Coronary artery (tissue), 2 donors: ENCODE measurements around the gene SLTM.
"Not testable (repeated sequence)": the region's sequence is repeated elsewhere in the genome, so short reads cannot be mapped to it uniquely, and the experiment has no call there.

Experiments used
- DNase-seq: peaks from one replicate; pipeline ENCODE4 v3.0.0-alpha.2; 2017; ENCODE audit warnings: low spot score
- H3K27ac ChIP-seq, 2 donors: fragments of 200-600 bp; sonication (generic); one replicate each; pipeline ENCODE4 v1.5.1; 2016 to 2019
- H3K4me3 ChIP-seq: fragments of 200-600 bp; sonication (generic); 2 replicates; pipeline ENCODE4 v1.5.1; 2016; ENCODE audit warnings: mild to moderate bottlenecking, moderate library complexity
- TF ChIP-seq, protein P1 (sequence below): fragments of 200-600 bp; sonication (generic); IDR thresholded peaks from one replicate; pipeline ENCODE4 v1.5.1; 2019; ENCODE audit warnings: antibody characterized with exemption

SLTM gene

DNA sequence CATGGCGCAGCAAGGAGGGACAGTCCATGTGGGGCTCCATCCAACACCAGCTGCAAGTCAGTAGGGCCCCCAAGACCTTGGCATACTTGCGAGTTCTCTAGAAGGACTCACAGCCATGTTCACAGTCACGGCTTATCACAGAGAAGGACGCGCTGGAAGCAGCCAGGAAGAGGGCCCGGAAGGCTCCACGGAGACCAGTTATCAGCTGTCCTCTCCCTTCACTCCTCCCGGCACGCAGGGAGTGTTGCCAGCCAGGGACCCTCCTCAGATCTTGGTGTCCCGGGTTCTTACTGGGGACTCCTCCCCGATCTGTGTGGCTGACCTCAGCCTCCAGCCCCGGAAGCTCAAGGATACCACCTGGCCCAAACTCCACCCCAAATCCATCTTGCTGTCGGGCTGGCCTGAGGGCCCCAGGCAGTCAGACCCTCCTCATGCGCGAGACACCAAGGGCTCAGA is 68.0 kb downstream of the SLTM start:
- TF ChIP-seq, protein P1, sequence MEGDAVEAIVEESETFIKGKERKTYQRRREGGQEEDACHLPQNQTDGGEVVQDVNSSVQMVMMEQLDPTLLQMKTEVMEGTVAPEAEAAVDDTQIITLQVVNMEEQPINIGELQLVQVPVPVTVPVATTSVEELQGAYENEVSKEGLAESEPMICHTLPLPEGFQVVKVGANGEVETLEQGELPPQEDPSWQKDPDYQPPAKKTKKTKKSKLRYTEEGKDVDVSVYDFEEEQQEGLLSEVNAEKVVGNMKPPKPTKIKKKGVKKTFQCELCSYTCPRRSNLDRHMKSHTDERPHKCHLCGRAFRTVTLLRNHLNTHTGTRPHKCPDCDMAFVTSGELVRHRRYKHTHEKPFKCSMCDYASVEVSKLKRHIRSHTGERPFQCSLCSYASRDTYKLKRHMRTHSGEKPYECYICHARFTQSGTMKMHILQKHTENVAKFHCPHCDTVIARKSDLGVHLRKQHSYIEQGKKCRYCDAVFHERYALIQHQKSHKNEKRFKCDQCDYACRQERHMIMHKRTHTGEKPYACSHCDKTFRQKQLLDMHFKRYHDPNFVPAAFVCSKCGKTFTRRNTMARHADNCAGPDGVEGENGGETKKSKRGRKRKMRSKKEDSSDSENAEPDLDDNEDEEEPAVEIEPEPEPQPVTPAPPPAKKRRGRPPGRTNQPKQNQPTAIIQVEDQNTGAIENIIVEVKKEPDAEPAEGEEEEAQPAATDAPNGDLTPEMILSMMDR: no peak
- Histone ChIP-seq H3K4me3 (peak overlapping the region; percentile 69), H3K27ac (peak overlapping the region in 1 of 2 donors; percentile 5)
- no peak for DNase-seq

DNA sequence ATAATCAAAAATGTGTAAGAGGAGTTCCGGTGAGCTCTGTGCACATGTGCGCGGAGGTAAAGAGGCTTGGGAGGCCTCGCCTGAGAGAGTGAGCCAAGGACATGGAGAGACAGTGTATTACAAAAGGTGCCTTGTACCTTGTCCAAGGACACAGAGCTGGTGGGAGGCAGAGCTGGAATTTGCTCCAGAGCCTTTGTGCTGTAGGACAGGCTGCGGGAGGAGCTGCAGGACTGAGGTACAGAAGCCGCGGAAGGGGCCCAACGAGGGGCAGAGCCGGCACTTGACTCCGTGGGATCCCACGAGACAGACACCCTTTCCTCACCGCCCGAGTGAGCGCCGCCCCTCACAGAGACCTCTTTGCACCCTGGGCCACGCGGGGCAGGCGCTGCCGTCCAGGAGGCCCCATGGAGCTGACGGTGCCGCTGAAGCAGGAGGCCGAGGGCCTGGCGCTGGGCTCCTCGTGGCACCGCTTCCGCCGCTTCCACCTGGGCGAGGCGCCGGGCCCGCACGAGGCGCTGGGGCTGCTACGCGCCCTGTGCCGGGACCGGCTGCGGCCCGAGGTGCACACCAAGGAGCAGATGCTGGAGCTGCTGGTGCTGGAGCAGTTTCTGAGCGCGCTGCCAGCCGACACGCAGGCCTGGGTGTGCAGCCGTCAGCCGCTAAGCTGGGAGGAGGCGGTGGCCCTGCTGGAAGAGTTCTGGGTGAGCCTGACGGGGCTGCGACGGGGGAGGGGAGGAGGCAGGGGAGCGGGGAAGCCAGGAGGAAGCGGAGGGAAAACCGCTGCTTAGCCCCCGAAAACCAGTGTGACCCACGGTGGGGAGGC is 68.7 kb downstream of the SLTM start:
- Histone ChIP-seq H3K27ac (peak overlapping the region in 1 of 2 donors; percentile 5), H3K4me3 (peak overlapping the region; percentile 69)
- TF ChIP-seq, protein P1: no peak
- peak; percentile 76 for DNase-seq

DNA sequence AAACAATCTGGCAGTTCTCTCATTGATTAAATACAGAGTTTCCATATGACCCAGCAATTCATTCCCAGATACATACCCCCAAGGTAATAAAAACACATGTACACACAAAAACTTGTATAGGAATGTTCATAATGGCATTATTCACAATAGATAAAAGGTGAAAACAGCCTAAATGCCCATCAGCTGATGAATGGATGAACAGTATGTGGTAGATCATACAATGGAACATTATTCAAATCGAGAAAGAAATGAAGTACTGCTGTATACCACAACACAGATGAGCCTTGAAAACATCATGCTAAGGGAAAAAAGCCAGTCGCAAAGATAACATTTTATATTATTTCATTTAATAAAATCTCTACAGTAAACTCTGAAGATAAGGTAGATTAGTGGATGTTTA is 71.2 kb downstream of the SLTM start:
- TF ChIP-seq, protein P1: no peak
- no peak overlapping the region for H3K4me3 ChIP-seq
- no peak for DNase-seq
- no peak overlapping the region for H3K27ac ChIP-seq

DNA sequence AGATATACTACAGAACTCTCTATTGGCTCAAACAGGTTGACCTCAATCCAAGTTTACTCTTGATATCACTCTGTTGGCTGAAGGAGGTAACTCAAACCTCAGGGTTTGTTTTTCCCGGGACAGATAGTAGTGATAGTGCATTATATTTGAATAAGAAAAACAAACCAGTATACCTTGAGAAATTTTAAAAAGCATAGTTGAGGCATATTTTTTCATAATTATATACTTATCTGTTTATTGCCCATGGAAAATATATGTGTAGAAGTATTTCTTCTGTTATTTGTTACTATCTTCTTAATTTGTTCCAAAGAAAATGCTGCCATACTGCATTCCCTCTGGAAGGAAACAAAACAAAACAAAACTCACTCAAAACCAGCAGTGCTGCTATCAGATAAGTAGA is 76.9 kb downstream of the SLTM start:
- H3K4me3 ChIP-seq, H3K27ac ChIP-seq, DNase-seq: not testable (repeated sequence)

DNA sequence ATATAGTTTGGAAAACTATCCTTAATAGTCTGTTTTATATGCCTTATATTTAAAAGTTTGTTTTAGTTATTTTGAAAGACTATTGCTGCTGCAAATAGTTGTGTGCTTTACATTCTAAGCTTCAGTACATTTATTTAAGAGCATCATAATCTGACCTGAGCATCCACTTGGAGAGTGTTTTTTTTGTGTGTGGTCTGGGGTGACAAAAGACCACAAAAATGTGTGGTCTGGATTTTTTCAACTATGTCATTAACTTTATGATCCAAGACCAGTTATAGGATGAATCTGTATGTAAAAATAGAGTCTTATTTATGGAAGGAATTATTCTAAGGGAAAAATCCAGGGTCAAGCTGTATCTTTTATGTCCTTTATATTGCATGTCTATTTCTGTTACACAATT is 77.4 kb downstream of the SLTM start:
- no peak overlapping the region for H3K27ac ChIP-seq
- no peak for DNase-seq
- TF ChIP-seq, protein P1: no peak
- no peak overlapping the region for H3K4me3 ChIP-seq

DNA sequence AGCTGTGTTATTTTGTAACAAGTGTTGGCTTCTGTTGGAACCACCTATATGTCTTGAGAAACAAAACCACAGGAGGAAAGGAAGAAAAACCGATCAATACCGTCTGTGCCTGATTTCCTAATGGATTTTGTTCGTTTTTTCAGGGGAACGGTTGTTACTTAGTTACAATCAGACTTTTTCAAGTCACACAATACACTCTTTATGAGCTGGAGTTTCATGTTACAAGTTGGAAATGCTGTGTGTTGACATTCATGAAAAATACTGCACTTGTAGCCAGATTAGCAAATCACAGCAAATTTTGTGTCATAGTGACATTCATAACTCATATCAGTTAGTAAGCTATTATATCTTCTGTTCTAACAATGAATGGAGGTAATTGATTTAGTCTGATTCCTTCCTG is 78.9 kb downstream of the SLTM start:
- TF ChIP-seq, protein P1: no peak
- no peak for DNase-seq
- Histone ChIP-seq H3K27ac (no peak overlapping the region), H3K4me3 (no peak overlapping the region)

DNA sequence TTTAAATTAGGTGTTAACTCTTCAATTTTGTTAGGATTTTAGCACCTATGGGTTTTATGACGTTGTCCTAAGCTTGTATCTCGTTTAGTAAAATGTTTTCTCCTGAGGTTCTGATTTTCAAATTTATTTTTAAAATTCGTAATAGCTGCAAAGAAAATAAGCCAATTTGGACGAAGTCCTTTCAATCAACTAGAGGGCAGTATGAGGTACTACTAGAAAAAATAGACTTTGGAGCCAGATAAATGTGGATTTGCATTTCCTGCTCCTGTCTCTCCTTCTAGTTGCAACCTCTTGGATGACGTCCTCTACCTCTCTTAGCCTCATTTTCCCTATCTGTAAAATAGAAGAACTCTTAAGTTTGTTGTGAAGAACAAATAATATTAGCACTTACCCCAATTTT is 81.1 kb downstream of the SLTM start:
- Histone ChIP-seq H3K27ac (no peak overlapping the region), H3K4me3 (no peak overlapping the region)
- no peak for DNase-seq

DNA sequence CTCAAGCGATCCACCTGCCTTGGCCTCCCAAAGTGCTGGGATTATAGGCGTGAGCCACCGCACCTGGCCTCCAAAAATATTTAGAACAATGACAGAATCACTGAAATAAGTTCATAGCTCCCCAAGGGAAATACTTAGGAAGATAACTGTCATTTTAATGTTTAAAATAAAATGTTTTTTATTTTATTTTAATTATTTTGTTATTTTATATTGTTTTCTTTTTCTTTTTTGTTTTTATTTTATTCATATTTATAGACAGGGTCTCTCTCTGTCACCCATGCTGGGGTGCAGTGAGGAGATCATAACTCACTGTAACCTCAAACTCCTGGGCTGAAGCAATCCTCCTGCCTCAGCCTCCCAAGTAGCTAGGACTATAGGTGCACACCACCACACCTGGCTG is 82.3 kb downstream of the SLTM start:
- not testable (repeated sequence) for H3K27ac ChIP-seq, DNase-seq, H3K4me3 ChIP-seq

More for the DNA sequence above, 81.1 kb downstream of the SLTM start:
- TF ChIP-seq, protein P1: no peak
